ENCODE measurements around the gene CACTIN.

DNA sequence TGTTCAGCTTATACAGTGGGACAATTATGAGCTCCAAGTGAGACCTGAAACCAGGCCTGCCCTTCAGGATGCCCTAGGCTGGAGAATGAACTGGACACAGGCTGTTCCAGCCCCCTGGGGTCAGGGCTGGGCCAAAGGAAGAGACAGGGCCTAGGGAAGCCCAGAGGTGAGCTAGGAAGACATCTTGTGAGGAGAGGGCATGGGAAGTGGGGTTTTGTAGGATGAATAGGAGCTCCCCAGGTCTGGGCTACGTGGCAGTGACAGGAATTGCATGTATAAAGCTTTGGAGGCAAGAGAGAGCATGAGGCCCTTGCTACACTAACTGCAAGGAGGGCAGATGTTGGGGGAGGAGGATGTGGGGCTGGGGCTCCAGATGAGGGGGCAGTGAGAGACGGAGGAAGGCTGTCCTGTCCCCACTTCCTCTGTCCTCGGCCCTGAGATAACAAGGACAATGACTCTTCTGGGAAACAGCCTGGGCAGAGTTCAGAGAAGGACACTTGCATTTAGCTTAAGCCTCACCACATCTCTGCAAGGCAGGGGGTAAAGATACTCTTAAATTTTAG is 18.4 kb downstream of the CACTIN start:
- TF ChIP-seq, protein P1, sequence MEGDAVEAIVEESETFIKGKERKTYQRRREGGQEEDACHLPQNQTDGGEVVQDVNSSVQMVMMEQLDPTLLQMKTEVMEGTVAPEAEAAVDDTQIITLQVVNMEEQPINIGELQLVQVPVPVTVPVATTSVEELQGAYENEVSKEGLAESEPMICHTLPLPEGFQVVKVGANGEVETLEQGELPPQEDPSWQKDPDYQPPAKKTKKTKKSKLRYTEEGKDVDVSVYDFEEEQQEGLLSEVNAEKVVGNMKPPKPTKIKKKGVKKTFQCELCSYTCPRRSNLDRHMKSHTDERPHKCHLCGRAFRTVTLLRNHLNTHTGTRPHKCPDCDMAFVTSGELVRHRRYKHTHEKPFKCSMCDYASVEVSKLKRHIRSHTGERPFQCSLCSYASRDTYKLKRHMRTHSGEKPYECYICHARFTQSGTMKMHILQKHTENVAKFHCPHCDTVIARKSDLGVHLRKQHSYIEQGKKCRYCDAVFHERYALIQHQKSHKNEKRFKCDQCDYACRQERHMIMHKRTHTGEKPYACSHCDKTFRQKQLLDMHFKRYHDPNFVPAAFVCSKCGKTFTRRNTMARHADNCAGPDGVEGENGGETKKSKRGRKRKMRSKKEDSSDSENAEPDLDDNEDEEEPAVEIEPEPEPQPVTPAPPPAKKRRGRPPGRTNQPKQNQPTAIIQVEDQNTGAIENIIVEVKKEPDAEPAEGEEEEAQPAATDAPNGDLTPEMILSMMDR (IDR thresholded peaks at IDR 0.05), result no peak
- TF ChIP-seq POLR2A (IDR thresholded peaks at IDR 0.05), result no peak
- no peak for TF ChIP-seq POLR2AphosphoS5 (IDR thresholded peaks at IDR 0.05)
